Measurements from ENCODE around the gene ARHGAP36.
A peak's percentile ranks its signal among the peaks of the same experiment; 100 is the strongest.

DNA sequence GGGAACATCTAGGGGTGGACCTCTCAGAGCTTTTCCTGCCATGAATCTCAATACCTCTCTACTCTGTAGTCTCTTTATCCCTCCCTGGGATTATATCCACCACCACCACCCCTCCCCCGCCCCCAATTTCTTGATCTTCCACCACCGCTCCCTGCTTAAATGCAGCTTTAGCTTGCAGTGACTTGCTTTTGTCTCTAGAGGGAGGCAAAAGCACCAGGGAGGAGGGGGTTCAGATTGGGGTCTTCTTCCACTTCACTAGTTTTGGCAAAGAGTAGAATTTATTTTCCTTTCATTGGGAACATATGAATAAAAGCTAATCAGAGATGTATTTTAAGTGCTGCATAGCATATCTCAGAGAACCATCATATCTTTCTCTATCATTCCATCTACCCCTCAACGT lies 5.5 kb downstream of the ARHGAP36 start:
- TF ChIP-seq SRSF7 (optimal IDR thresholded peaks at IDR 0.05; ENCODE audit: low read depth, low read length) (no peak), NFRKB (IDR thresholded peaks at IDR 0.05; ENCODE audit: low read depth) (no peak), EZH2 (IDR thresholded peaks at IDR 0.05; ENCODE audit: borderline replicate concordance, low read depth, low read length) (no peak), JUN (IDR thresholded peaks at IDR 0.05; ENCODE audit: borderline replicate concordance, low read depth, low read length) (no peak), JUN (CRISPR knock-in tag; IDR thresholded peaks at IDR 0.05; ENCODE audit: borderline replicate concordance) (no peak), ATF2 (CRISPR knock-in tag; IDR thresholded peaks at IDR 0.05) (no peak), POLR2A (conservative IDR thresholded peaks at IDR 0.05) (no peak), ASH1L (IDR thresholded peaks at IDR 0.05; ENCODE audit: borderline replicate concordance, low read depth, partially characterized antibody) (no peak), CTCF (IDR thresholded peaks at IDR 0.05 in 2 of 3, conservative IDR thresholded peaks at IDR 0.05 in 1 of 3; ENCODE audit: insufficient read depth in 2 of 3, low read depth in 1 of 3, low read length in 3 of 3) (peak; percentile 33 to 40 (median 38); a peak in 4 of 6 replicates), IRF9 (tag; IDR thresholded peaks at IDR 0.05) (no peak), ZNF830 (CRISPR knock-in tag; IDR thresholded peaks at IDR 0.05) (no peak), HNRNPH1 (optimal IDR thresholded peaks at IDR 0.05; ENCODE audit: low read depth, low read length) (no peak)
- TF ChIP-seq, protein P1, sequence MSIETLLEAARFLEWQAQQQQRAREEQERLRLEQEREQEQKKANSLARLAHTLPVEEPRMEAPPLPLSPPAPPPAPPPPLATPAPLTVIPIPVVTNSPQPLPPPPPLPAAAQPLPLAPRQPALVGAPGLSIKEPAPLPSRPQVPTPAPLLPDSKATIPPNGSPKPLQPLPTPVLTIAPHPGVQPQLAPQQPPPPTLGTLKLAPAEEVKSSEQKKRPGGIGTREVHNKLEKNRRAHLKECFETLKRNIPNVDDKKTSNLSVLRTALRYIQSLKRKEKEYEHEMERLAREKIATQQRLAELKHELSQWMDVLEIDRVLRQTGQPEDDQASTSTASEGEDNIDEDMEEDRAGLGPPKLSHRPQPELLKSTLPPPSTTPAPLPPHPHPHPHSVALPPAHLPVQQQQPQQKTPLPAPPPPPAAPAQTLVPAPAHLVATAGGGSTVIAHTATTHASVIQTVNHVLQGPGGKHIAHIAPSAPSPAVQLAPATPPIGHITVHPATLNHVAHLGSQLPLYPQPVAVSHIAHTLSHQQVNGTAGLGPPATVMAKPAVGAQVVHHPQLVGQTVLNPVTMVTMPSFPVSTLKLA (conservative IDR thresholded peaks at IDR 0.05): no peak
- TF ChIP-seq, protein P2, sequence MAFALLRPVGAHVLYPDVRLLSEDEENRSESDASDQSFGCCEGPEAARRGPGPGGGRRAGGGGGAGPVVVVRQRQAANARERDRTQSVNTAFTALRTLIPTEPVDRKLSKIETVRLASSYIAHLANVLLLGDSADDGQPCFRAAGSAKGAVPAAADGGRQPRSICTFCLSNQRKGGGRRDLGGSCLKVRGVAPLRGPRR (CRISPR knock-in tag; IDR thresholded peaks at IDR 0.05): no peak
- TF ChIP-seq, protein P3, sequence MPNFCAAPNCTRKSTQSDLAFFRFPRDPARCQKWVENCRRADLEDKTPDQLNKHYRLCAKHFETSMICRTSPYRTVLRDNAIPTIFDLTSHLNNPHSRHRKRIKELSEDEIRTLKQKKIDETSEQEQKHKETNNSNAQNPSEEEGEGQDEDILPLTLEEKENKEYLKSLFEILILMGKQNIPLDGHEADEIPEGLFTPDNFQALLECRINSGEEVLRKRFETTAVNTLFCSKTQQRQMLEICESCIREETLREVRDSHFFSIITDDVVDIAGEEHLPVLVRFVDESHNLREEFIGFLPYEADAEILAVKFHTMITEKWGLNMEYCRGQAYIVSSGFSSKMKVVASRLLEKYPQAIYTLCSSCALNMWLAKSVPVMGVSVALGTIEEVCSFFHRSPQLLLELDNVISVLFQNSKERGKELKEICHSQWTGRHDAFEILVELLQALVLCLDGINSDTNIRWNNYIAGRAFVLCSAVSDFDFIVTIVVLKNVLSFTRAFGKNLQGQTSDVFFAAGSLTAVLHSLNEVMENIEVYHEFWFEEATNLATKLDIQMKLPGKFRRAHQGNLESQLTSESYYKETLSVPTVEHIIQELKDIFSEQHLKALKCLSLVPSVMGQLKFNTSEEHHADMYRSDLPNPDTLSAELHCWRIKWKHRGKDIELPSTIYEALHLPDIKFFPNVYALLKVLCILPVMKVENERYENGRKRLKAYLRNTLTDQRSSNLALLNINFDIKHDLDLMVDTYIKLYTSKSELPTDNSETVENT (CRISPR knock-in tag; IDR thresholded peaks at IDR 0.05): no peak

Data from K562 (cell line).